HepG2 (cell line): ENCODE results near the gene ATP8B4. TPM values are rescaled to one million over a fixed set of nuclear protein-coding genes. Genes with fewer than 3 reads are reported as not detected.

Source experiments
- ATF7-NPFF ChIP-seq: sonication (generic); formaldehyde crosslinking; IDR thresholded peaks from 2 replicates; pipeline ENCODE4 v1.8.1; 2023; ENCODE audit warnings: mild to moderate bottlenecking, low read depth, missing genetic modification reagents, moderate library complexity
- FOSL2 ChIP-seq: sonication (generic); formaldehyde crosslinking; IDR thresholded peaks from 2 replicates; pipeline ENCODE4 v1.4.0; 2020; ENCODE audit warnings: missing genetic modification reagents
- FOXK1 ChIP-seq: sonication (generic); formaldehyde crosslinking; IDR thresholded peaks from 2 replicates; pipeline ENCODE4 v1.4.0; 2020; ENCODE audit warnings: low read depth, missing genetic modification reagents, borderline replicate concordance
- HOXA3 ChIP-seq: sonication (generic); formaldehyde crosslinking; IDR thresholded peaks from 2 replicates; pipeline ENCODE4 v1.5.0; 2020; ENCODE audit warnings: missing genetic modification reagents
- KDM6A ChIP-seq: IDR thresholded peaks from 2 replicates; pipeline ENCODE4 v1.6.1; 2016; ENCODE audit warnings: low read depth
- MYC ChIP-seq: sonication (generic); formaldehyde crosslinking; IDR thresholded peaks from 2 replicates; pipeline ENCODE4 v1.9.0; 2021; ENCODE audit warnings: missing genetic modification reagents, borderline replicate concordance
- NR1H2 ChIP-seq: sonication (generic); formaldehyde crosslinking; IDR thresholded peaks from 2 replicates; pipeline ENCODE4 v1.8.1; 2022; ENCODE audit warnings: low read depth, missing genetic modification reagents, borderline replicate concordance
- RAD21 ChIP-seq: fragments of 450-650 bp; formaldehyde crosslinking; IDR thresholded peaks from 2 replicates; pipeline ENCODE4 v1.5.0; 2020; ENCODE audit warnings: mild to moderate bottlenecking
- SMC3 ChIP-seq: IDR thresholded peaks from 2 replicates; pipeline ENCODE4 v1.6.1; 2011; ENCODE audit warnings: low read length, improper control_type of control experiment
- SRSF9 ChIP-seq: fragments of 200-400 bp; formaldehyde crosslinking; IDR thresholded peaks from 2 replicates; pipeline ENCODE4 v1.6.1; 2018; ENCODE audit warnings: borderline replicate concordance, mild to moderate bottlenecking, low read depth, low read length; ENCODE audit not compliant: insufficient read depth, poor library complexity, severe bottlenecking
- ZNF34 ChIP-seq: sonication (generic); formaldehyde crosslinking; IDR thresholded peaks from 2 replicates; pipeline ENCODE4 v1.4.0; 2020; ENCODE audit warnings: mild to moderate bottlenecking, missing genetic modification reagents, borderline replicate concordance
- polyA plus RNA-seq, 8 experiments: library from polyadenylated mRNA; depleted of rRNA in 3 of 8; stranded (reverse) in 7 of 8; unstranded in 1 of 8; fragments of >200 nt; fragmentation: Illumina TruSeq in 4 of 8; extraction: Trizol in 4 of 8; gene quantifications; 2 replicates each; pipeline versions ENCODE4 v1.2.1 to v1.2.3, GENCODE V29; 2011 to 2016; ENCODE audit warnings: low read depth in 4 of 8, missing spikeins in 1 of 8, mixed read lengths in 1 of 8; ENCODE audit not compliant: insufficient read depth in 1 of 8
- total RNA-seq, 5 experiments: library from RNA; depleted of rRNA; stranded (reverse); fragments of >200 nt; fragmentation: Illumina TruSeq; extraction: Trizol; gene quantifications; 2 replicates each; pipeline ENCODE4 v1.2.3, GENCODE V29; 2016; ENCODE audit warnings: low read depth in 1 of 5
- TF ChIP-seq, protein P1 (sequence below): sonication (generic); formaldehyde crosslinking; IDR thresholded peaks from 2 replicates; pipeline ENCODE4 v1.4.0; 2020; ENCODE audit warnings: missing genetic modification reagents
- TF ChIP-seq, protein P2 (sequence below), 2 experiments: sonication (generic) in 1 of 2; formaldehyde crosslinking in 1 of 2; IDR thresholded peaks; 2 replicates each; pipeline versions ENCODE4 v1.4.0 to v1.6.1; 2018 to 2020; ENCODE audit warnings: missing genetic modification reagents in 2 of 2, borderline replicate concordance in 1 of 2, low read depth in 1 of 2, mild to moderate bottlenecking in 1 of 2, missing biosample characterization in 1 of 2
- TF ChIP-seq, protein P3 (sequence below): fragments of 450-650 bp; IDR thresholded peaks from 2 replicates; pipeline ENCODE4 v1.6.1; 2016
- TF ChIP-seq, protein P4 (sequence below): sonication (generic); formaldehyde crosslinking; IDR thresholded peaks from 2 replicates; pipeline ENCODE4 v1.8.0; 2022; ENCODE audit warnings: mild to moderate bottlenecking, missing genetic modification reagents; ENCODE audit not compliant: insufficient replicate concordance
- TF ChIP-seq, protein P5 (sequence below), 2 experiments: sonication (generic) in 1 of 2; formaldehyde crosslinking in 1 of 2; IDR thresholded peaks; 2 replicates each; pipeline versions ENCODE4 v1.5.1 to v1.6.1; 2011 to 2020; ENCODE audit warnings: borderline replicate concordance in 1 of 2, low read depth in 1 of 2, low read length in 1 of 2, mild to moderate bottlenecking in 1 of 2, missing genetic modification reagents in 1 of 2, moderate library complexity in 1 of 2
- TF ChIP-seq, protein P6 (sequence below): sonication (generic); formaldehyde crosslinking; IDR thresholded peaks from 2 replicates; pipeline ENCODE4 v1.8.1; 2023; ENCODE audit warnings: mild to moderate bottlenecking, missing genetic modification reagents

Gene ATP8B4
- total and polyA plus RNA-seq, 2 of the 13 experiments (the other 11 are each of a cell fraction or from before 2014, with no cell fraction given), result 0.24 to 0.69 TPM

DNA sequence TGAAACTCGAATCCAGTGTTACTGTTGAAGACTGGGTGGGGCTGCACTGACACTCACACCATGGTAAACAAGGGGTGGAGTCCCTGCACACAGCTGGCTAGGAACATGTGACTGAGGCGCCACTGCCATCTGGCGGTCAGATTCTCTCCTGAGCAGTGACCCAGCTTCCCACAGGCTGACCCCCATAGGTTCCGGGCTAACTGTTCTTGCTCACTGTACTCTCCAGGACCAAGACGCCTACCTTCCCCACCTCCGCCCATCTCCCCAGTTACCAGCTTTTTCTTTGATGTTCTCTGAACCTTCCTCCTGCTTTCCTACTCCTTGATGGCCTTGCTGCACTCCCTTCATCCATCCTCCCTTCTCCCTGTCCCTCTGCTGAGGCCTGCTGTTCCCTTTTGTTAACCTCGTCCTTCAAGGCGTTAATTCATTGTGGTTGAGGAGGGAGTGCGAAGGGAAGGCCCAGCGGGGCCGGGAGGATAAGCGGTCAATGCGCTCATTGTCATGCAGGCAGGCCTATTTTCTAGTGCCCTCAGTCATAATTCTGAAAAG, 115.2 kb downstream of the ATP8B4 start (continued):
- TF ChIP-seq, protein P1, sequence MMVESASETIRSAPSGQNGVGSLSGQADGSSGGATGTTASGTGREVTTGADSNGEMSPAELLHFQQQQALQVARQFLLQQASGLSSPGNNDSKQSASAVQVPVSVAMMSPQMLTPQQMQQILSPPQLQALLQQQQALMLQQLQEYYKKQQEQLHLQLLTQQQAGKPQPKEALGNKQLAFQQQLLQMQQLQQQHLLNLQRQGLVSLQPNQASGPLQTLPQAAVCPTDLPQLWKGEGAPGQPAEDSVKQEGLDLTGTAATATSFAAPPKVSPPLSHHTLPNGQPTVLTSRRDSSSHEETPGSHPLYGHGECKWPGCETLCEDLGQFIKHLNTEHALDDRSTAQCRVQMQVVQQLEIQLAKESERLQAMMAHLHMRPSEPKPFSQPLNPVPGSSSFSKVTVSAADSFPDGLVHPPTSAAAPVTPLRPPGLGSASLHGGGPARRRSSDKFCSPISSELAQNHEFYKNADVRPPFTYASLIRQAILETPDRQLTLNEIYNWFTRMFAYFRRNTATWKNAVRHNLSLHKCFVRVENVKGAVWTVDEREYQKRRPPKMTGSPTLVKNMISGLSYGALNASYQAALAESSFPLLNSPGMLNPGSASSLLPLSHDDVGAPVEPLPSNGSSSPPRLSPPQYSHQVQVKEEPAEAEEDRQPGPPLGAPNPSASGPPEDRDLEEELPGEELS, result peak; percentile 88
- 0 out of 2 replicates have a peak, but pooled peaks have one; percentile 30 for TF ChIP-seq ZNF34 (CRISPR knock-in tag)
- no peak for TF ChIP-seq ATF7-NPFF (CRISPR knock-in tag)
- TF ChIP-seq MYC, result peak; percentile 55; the same call in 1 of the 2 replicates
- no peak for TF ChIP-seq SRSF9
- TF ChIP-seq, protein P2, sequence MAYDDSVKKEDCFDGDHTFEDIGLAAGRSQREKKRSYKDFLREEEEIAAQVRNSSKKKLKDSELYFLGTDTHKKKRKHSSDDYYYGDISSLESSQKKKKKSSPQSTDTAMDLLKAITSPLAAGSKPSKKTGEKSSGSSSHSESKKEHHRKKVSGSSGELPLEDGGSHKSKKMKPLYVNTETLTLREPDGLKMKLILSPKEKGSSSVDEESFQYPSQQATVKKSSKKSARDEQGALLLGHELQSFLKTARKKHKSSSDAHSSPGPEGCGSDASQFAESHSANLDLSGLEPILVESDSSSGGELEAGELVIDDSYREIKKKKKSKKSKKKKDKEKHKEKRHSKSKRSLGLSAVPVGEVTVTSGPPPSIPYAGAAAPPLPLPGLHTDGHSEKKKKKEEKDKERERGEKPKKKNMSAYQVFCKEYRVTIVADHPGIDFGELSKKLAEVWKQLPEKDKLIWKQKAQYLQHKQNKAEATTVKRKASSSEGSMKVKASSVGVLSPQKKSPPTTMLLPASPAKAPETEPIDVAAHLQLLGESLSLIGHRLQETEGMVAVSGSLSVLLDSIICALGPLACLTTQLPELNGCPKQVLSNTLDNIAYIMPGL (CRISPR knock-in tag; IDR thresholded peaks at IDR 0.05; ENCODE audit: borderline replicate concordance in 1 of 2, low read depth in 1 of 2), result 0 out of 4 replicates have a peak, but pooled peaks of 1 of the 2 experiments have one; percentile 25
- peak; percentile 41; the same call in 1 of the 2 replicates for TF ChIP-seq FOSL2 (CRISPR knock-in tag)
- peak; percentile 85; the same call in 1 of the 2 replicates for TF ChIP-seq FOXK1 (CRISPR knock-in tag)
- peak; percentile 68 for TF ChIP-seq RAD21 (CRISPR knock-in tag)
- TF ChIP-seq, protein P3, sequence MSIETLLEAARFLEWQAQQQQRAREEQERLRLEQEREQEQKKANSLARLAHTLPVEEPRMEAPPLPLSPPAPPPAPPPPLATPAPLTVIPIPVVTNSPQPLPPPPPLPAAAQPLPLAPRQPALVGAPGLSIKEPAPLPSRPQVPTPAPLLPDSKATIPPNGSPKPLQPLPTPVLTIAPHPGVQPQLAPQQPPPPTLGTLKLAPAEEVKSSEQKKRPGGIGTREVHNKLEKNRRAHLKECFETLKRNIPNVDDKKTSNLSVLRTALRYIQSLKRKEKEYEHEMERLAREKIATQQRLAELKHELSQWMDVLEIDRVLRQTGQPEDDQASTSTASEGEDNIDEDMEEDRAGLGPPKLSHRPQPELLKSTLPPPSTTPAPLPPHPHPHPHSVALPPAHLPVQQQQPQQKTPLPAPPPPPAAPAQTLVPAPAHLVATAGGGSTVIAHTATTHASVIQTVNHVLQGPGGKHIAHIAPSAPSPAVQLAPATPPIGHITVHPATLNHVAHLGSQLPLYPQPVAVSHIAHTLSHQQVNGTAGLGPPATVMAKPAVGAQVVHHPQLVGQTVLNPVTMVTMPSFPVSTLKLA, result 0 out of 2 replicates have a peak, but pooled peaks have one; percentile 16
- TF ChIP-seq NR1H2, result no peak
- TF ChIP-seq, protein P4, sequence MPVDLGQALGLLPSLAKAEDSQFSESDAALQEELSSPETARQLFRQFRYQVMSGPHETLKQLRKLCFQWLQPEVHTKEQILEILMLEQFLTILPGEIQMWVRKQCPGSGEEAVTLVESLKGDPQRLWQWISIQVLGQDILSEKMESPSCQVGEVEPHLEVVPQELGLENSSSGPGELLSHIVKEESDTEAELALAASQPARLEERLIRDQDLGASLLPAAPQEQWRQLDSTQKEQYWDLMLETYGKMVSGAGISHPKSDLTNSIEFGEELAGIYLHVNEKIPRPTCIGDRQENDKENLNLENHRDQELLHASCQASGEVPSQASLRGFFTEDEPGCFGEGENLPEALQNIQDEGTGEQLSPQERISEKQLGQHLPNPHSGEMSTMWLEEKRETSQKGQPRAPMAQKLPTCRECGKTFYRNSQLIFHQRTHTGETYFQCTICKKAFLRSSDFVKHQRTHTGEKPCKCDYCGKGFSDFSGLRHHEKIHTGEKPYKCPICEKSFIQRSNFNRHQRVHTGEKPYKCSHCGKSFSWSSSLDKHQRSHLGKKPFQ (CRISPR knock-in tag), result no peak
- TF ChIP-seq, protein P5, sequence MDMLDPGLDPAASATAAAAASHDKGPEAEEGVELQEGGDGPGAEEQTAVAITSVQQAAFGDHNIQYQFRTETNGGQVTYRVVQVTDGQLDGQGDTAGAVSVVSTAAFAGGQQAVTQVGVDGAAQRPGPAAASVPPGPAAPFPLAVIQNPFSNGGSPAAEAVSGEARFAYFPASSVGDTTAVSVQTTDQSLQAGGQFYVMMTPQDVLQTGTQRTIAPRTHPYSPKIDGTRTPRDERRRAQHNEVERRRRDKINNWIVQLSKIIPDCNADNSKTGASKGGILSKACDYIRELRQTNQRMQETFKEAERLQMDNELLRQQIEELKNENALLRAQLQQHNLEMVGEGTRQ (IDR thresholded peaks at IDR 0.05; ENCODE audit: low read depth, low read length), result peak; percentile 73
- TF ChIP-seq, protein P5 (CRISPR knock-in tag; IDR thresholded peaks at IDR 0.05; ENCODE audit: borderline replicate concordance), result peak; percentile 79; the same call in 1 of the 2 replicates
- peak; percentile 78 for TF ChIP-seq SMC3
- TF ChIP-seq, protein P6, sequence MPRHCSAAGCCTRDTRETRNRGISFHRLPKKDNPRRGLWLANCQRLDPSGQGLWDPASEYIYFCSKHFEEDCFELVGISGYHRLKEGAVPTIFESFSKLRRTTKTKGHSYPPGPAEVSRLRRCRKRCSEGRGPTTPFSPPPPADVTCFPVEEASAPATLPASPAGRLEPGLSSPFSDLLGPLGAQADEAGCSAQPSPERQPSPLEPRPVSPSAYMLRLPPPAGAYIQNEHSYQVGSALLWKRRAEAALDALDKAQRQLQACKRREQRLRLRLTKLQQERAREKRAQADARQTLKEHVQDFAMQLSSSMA, result no peak
- TF ChIP-seq KDM6A (CRISPR knock-in tag), result no peak
- 0 out of 2 replicates have a peak, but pooled peaks have one; percentile 15 for TF ChIP-seq HOXA3 (CRISPR knock-in tag)
